Uterus (tissue), 4 donors: Measurements from ENCODE around the gene FLT1. TPM values are rescaled to one million over a fixed set of nuclear protein-coding genes. Genes with fewer than 3 reads are reported as not detected.

Experiments
- DNase-seq, 2 donors: peaks; one replicate each; pipeline ENCODE4 v3.0.0-alpha.2; 2019 to 2020
- H3K27ac ChIP-seq, 2 donors: fragments of 200-600 bp; sonication (generic); 1 replicate in 1 of 2; 2 replicates in 1 of 2; pipeline ENCODE4 v1.5.1; 2016 to 2018
- H3K27me3 ChIP-seq, 2 donors: fragments of 200-600 bp; sonication (generic); one replicate each; pipeline ENCODE4 v1.5.1; 2018 to 2019; ENCODE audit warnings: control low read depth in 1 of 2
- H3K36me3 ChIP-seq, 2 donors: fragments of 200-600 bp; sonication (generic); one replicate each; pipeline ENCODE4 v1.5.1; 2019; ENCODE audit warnings: control low read depth in 1 of 2
- H3K4me1 ChIP-seq, 2 donors: fragments of 200-600 bp; sonication (generic); one replicate each; pipeline ENCODE4 v1.5.1; 2018 to 2019; ENCODE audit warnings: control low read depth in 1 of 2
- H3K4me3 ChIP-seq, 2 donors: fragments of 200-600 bp; sonication (generic); 1 replicate in 1 of 2; 2 replicates in 1 of 2; pipeline ENCODE4 v1.5.1; 2018 to 2019; ENCODE audit warnings: mild to moderate bottlenecking in 1 of 2
- H3K9me3 ChIP-seq, 2 donors: fragments of 200-600 bp; sonication (generic); one replicate each; pipeline ENCODE4 v1.5.1; 2019; ENCODE audit warnings: control low read depth in 1 of 2
- CTCF ChIP-seq, 4 experiments: fragments of 200-600 bp in 2 of 4; fragments of 450-650 bp in 2 of 4; sonication (generic) in 2 of 4; IDR thresholded peaks; one replicate each; pipeline ENCODE4 v1.5.1; 2016 to 2019; ENCODE audit warnings: antibody characterized with exemption in 4 of 4, mild to moderate bottlenecking in 2 of 4, moderate library complexity in 1 of 4
- POLR2A ChIP-seq, 2 donors: fragments of 450-650 bp; IDR thresholded peaks; one replicate each; pipeline ENCODE4 v1.6.1; 2016; ENCODE audit warnings: antibody characterized with exemption in 2 of 2, mild to moderate bottlenecking in 1 of 2, moderate library complexity in 1 of 2
- intact Hi-C: fragments of 100-400 bp; cut with DNase I; formaldehyde crosslinking; loops from one replicate; pipeline ENCODE4 v1.15.1; 2023; ENCODE audit warnings: low total_unique reads
- total RNA-seq, 4 donors: library from RNA; depleted of rRNA in 3 of 4; stranded (reverse); fragments of >200 nt in 3 of 4; gene quantifications; one replicate each; pipeline versions ENCODE4 v1.1.0 to v1.2.4, GENCODE V29; 2014 to 2023
- donor health status: DM: yes; HTN: yes; CAD: no.

Gene FLT1
- total RNA-seq, 4 donors from 2014 or later, result 53.2 to 95.3 (median 62.0) TPM

GRCh38 chr13:28401303-28402056 lies 93.4 kb downstream of the FLT1 start:
- DNase-seq, result no peak
- TF ChIP-seq CTCF (IDR thresholded peaks at IDR 0.05) (no peak), POLR2A (IDR thresholded peaks at IDR 0.05) (no peak)

DNA sequence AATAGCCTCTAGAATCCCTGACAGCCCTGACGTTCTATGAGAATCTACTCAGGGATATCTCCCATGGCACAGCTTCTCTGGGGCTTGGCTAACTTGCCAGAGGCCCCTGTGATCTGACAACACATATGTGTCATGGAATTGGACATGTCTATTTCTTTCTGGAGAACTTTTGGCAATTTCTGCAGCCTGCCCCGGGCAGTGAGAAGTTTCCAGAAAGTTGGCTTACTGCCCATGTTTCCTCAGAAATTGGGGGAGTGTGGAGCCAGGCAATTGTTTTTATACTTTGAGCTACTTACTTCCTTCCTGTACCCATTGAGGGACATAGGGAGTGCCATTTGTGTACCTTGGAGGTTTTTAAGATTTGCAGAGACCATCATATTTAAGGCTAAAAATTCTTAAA lies 98.9 kb downstream of the FLT1 start:
- H3K9me3 ChIP-seq, result no peaks in the 10 kb centered on the region
- intact Hi-C loops, result no loop called here
- H3K27ac ChIP-seq, result peak overlapping the region in 1 of 2 donors; percentile 59
- H3K36me3 ChIP-seq, result no peaks in the 10 kb centered on the region
- H3K4me1 ChIP-seq, result no peaks in the 10 kb centered on the region
- no peak overlapping the region for H3K4me3 ChIP-seq
- no peaks in the 10 kb centered on the region for H3K27me3 ChIP-seq
- DNase-seq, result no peak
- no peak for TF ChIP-seq POLR2A (IDR thresholded peaks at IDR 0.05)
- TF ChIP-seq CTCF (IDR thresholded peaks at IDR 0.05), result no peak

More at GRCh38 chr13:28401303-28402056, 93.4 kb downstream of the FLT1 start:
- Histone ChIP-seq H3K4me3 (no peak overlapping the region), H3K27me3 (no peaks in the 10 kb centered on the region), H3K36me3 (no peaks in the 10 kb centered on the region), H3K27ac (peak overlapping the region; percentile 35 to 61), H3K9me3 (no peaks in the 10 kb centered on the region), H3K4me1 (no peaks in the 10 kb centered on the region)
- intact Hi-C loops, result no loop called here

DNA sequence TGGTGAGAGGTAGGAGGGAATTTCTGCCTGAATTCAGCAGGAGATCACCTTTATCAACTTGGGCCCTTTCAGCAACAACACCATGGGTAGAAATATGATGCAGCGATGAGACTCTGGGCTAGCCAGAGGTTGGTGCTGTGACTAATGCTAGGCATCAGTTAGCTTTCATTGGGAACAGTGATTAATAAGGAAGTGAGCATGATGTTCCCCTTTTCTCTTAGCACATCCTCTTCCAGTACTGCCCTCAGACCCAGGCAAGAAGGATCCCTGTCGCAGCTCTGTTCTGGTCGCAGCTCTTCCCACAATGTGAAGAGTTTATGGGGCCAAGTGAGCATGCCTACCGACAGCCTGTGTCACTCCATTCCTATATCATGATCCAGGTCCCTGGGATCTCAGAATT lies 100.5 kb downstream of the FLT1 start:
- H3K27me3 ChIP-seq, result no peaks in the 10 kb centered on the region
- no peak for DNase-seq
- no peak overlapping the region for H3K4me3 ChIP-seq
- intact Hi-C loops, result no loop called here
- no peaks in the 10 kb centered on the region for H3K9me3 ChIP-seq
- H3K36me3 ChIP-seq, result no peaks in the 10 kb centered on the region
- TF ChIP-seq POLR2A (IDR thresholded peaks at IDR 0.05), result no peak
- TF ChIP-seq CTCF (IDR thresholded peaks at IDR 0.05), result no peak
- no peaks in the 10 kb centered on the region for H3K4me1 ChIP-seq
- H3K27ac ChIP-seq, result peak overlapping the region in 1 of 2 donors; percentile 59

DNA sequence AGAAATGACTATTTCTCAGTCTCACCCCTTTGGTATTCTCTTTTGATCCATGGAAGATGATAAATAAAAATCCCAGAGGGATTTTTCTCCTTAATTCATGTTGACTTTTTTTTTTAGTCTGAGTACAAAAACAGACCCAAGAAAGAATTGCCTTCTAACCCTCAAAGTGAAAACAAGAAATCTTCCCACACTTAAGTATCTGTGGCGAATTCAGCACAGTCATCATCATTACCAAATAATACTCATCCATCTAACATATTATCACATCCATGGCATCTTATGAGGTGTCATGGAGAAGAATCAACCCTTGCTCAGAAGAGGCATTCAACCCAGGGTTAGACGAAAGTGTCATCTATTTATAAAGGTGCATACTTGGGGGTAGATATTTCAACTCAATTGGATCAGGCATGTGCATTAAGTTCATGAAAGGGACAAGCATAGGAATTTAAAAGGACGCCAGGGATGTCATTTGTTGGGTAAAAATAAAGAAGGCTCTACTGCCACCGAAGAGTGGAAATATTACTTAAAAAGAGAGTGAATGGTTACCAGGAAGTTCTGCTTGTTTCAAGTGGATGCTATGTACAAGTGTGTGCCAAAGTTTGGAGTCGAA lies 101.9 kb downstream of the FLT1 start:
- H3K4me3 ChIP-seq, result no peak overlapping the region
- peak overlapping the region in 1 of 2 donors; percentile 59 for H3K27ac ChIP-seq
- H3K36me3 ChIP-seq, result no peaks in the 10 kb centered on the region
- H3K4me1 ChIP-seq, result no peaks in the 10 kb centered on the region
- DNase-seq, result no peak
- TF ChIP-seq CTCF (IDR thresholded peaks at IDR 0.05), result no peak
- TF ChIP-seq POLR2A (IDR thresholded peaks at IDR 0.05), result no peak
- peaks cover 0 to 5% of the 10 kb centered on the region in 2 donors for H3K27me3 ChIP-seq
- H3K9me3 ChIP-seq, result no peaks in the 10 kb centered on the region
- intact Hi-C loops, result no loop called here

GRCh38 chr13:28392428-28392827 lies 102.5 kb downstream of the FLT1 start:
- TF ChIP-seq POLR2A (IDR thresholded peaks at IDR 0.05), result no peak
- TF ChIP-seq CTCF (IDR thresholded peaks at IDR 0.05), result no peak
- H3K4me1 ChIP-seq, result no peaks in the 10 kb centered on the region
- no peak overlapping the region for H3K4me3 ChIP-seq
- intact Hi-C loops, result no loop called here
- H3K27me3 ChIP-seq, result peaks cover 0 to 5% of the 10 kb centered on the region in 2 donors
- no peak for DNase-seq
- peak overlapping the region; percentile 29 to 63 for H3K27ac ChIP-seq
- H3K36me3 ChIP-seq, result no peaks in the 10 kb centered on the region
- H3K9me3 ChIP-seq, result no peaks in the 10 kb centered on the region
